Measurements from ENCODE around the gene PDHX. TPM values are rescaled to one million over a fixed set of nuclear protein-coding genes. Genes with fewer than 3 reads are reported as not detected.

The PDHX gene
- total RNA-seq, 1 experiment from 2014 or later: 85.4 TPM

DNA sequence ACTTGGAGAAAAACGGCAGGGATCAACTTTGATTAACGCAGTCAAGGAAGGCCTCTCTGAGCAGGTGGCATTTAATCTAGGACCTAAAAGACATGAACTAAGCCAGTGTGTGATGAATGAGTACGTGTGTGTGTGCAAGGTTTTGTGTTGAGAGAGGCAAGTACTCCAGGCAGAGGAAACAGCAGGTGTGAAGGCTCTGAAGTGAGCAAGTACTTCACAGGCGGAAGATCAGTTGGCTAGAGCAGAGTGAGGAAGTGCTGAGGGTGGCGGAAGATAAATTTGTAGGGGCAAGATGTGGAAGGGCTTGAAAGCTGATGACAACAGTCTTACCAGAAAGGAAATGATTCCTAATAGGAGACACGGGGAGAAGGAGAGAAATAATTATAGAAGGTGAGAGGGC, 7.0 kb upstream of the PDHX start:
- Mint-ChIP-seq H3K27ac (ENCODE audit: unreplicated experiment) (no peak overlapping the region), H3K36me3 (ENCODE audit: insufficient read depth, unreplicated experiment) (no peaks in the 10 kb centered on the region), H3K4me3 (ENCODE audit: unreplicated experiment) (no peak overlapping the region), H3K4me1 (ENCODE audit: low read depth, unreplicated experiment) (no peaks in the 10 kb centered on the region), H3K9me3 (ENCODE audit: unreplicated experiment) (no peaks in the 10 kb centered on the region), H3K27me3 (ENCODE audit: insufficient read depth, unreplicated experiment) (no peaks in the 10 kb centered on the region)
- no TSS peak for BruUV-seq (replicated peaks)
- Histone ChIP-seq H3K4me1 (no peaks in the 10 kb centered on the region), H3K9me3 (no peaks in the 10 kb centered on the region), H3K4me3 (ENCODE audit: low read depth, low read length) (no peak overlapping the region), H3K27me3 (replicated peaks; ENCODE audit: control insufficient read depth, insufficient read depth, low read length) (no peaks in the 10 kb centered on the region), H3K36me3 (ENCODE audit: control insufficient read depth, insufficient read depth, low read length) (no peaks in the 10 kb centered on the region)
- no peak for DNase-seq
- intact Hi-C loops (cut with micrococcal nuclease; ENCODE audit: unreplicated experiment): no loop called here
- TF ChIP-seq, protein P1, sequence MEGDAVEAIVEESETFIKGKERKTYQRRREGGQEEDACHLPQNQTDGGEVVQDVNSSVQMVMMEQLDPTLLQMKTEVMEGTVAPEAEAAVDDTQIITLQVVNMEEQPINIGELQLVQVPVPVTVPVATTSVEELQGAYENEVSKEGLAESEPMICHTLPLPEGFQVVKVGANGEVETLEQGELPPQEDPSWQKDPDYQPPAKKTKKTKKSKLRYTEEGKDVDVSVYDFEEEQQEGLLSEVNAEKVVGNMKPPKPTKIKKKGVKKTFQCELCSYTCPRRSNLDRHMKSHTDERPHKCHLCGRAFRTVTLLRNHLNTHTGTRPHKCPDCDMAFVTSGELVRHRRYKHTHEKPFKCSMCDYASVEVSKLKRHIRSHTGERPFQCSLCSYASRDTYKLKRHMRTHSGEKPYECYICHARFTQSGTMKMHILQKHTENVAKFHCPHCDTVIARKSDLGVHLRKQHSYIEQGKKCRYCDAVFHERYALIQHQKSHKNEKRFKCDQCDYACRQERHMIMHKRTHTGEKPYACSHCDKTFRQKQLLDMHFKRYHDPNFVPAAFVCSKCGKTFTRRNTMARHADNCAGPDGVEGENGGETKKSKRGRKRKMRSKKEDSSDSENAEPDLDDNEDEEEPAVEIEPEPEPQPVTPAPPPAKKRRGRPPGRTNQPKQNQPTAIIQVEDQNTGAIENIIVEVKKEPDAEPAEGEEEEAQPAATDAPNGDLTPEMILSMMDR (IDR thresholded peaks at IDR 0.05; ENCODE audit: insufficient read depth in 1 of 2, low read depth in 1 of 2, low read length in 1 of 2, severe bottlenecking in 1 of 2, unreplicated experiment in 1 of 2): no peak
- POLR2A ChIA-PET: no interaction called here
- CTCF ChIA-PET: no interaction called here

DNA sequence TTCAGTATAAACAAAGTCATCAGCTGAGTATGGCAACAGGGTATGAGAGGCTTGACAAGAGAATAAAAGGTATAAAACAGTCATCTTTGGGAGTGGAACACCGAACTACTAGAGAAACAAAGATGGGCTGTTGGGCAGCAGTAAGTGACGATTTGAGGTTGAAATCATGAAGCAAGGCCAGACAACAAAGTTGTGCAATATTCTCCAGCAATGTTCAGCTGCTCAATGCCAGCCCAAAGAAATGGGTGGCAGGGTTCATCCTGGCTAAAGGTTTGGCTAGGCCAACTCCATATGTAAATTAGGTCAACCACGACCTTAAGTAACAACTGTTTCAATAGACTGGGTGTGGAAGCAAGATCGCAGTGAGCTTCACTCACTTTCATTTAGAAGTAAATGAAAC, 6.5 kb upstream of the PDHX start:
- Histone ChIP-seq H3K27me3 (replicated peaks; ENCODE audit: control insufficient read depth, insufficient read depth, low read length) (no peaks in the 10 kb centered on the region), H3K4me3 (ENCODE audit: low read depth, low read length) (no peak overlapping the region), H3K9me3 (no peaks in the 10 kb centered on the region), H3K4me1 (no peaks in the 10 kb centered on the region), H3K36me3 (ENCODE audit: control insufficient read depth, insufficient read depth, low read length) (no peaks in the 10 kb centered on the region)
- DNase-seq: no peak
- Mint-ChIP-seq H3K27ac (ENCODE audit: unreplicated experiment) (no peak overlapping the region), H3K36me3 (ENCODE audit: insufficient read depth, unreplicated experiment) (no peaks in the 10 kb centered on the region), H3K4me3 (ENCODE audit: unreplicated experiment) (no peak overlapping the region), H3K27me3 (ENCODE audit: insufficient read depth, unreplicated experiment) (no peaks in the 10 kb centered on the region), H3K9me3 (ENCODE audit: unreplicated experiment) (no peaks in the 10 kb centered on the region), H3K4me1 (ENCODE audit: low read depth, unreplicated experiment) (no peaks in the 10 kb centered on the region)
- TF ChIP-seq, protein P1 (IDR thresholded peaks at IDR 0.05; ENCODE audit: insufficient read depth in 1 of 2, low read depth in 1 of 2, low read length in 1 of 2, severe bottlenecking in 1 of 2, unreplicated experiment in 1 of 2): no peak
- no TSS peak for BruUV-seq (replicated peaks)
- POLR2A ChIA-PET: no interaction called here
- intact Hi-C loops (cut with micrococcal nuclease; ENCODE audit: unreplicated experiment): no loop called here
- CTCF ChIA-PET: no interaction called here

DNA sequence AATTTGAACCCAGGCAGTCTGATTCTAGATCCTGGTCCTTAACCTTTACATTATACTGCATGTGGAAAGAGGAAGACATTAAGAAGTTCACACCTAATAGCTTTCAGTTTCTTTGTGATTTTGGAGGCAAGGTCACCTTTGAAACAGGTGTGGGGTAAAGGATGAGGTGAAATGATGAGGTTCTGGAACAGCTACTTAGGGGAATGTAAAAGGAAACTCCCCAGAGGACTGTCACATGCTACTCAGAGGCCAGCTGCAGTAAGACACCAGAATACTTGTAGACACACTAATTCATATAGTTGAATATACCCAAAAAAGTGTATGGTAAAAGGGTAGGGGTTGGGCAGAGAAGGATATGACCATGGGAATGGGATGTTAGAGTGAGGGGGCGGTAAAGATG, 5.6 kb upstream of the PDHX start:
- no peaks in the 10 kb centered on the region for H3K9me3 ChIP-seq
- H3K27ac Mint-ChIP-seq (ENCODE audit: unreplicated experiment): no peak overlapping the region
- H3K9me3 Mint-ChIP-seq (ENCODE audit: unreplicated experiment): no peaks in the 10 kb centered on the region
- no peak for DNase-seq
- ChIA-PET CTCF (no interaction called here), POLR2A (no interaction called here)
- no peaks in the 10 kb centered on the region for H3K27me3 Mint-ChIP-seq (ENCODE audit: insufficient read depth, unreplicated experiment)
- H3K4me1 Mint-ChIP-seq (ENCODE audit: low read depth, unreplicated experiment): no peaks in the 10 kb centered on the region
- no TSS peak for BruUV-seq (replicated peaks)
- H3K4me3 Mint-ChIP-seq (ENCODE audit: unreplicated experiment): no peak overlapping the region
- H3K4me3 ChIP-seq (ENCODE audit: low read depth, low read length): no peak overlapping the region
- no peaks in the 10 kb centered on the region for H3K36me3 Mint-ChIP-seq (ENCODE audit: insufficient read depth, unreplicated experiment)
- no peaks in the 10 kb centered on the region for H3K27me3 ChIP-seq (replicated peaks; ENCODE audit: control insufficient read depth, insufficient read depth, low read length)
- TF ChIP-seq, protein P1 (IDR thresholded peaks at IDR 0.05; ENCODE audit: insufficient read depth in 1 of 2, low read depth in 1 of 2, low read length in 1 of 2, severe bottlenecking in 1 of 2, unreplicated experiment in 1 of 2): no peak
- intact Hi-C loops (cut with micrococcal nuclease; ENCODE audit: unreplicated experiment): no loop called here
- H3K36me3 ChIP-seq (ENCODE audit: control insufficient read depth, insufficient read depth, low read length): no peaks in the 10 kb centered on the region
- H3K4me1 ChIP-seq: 0 out of 2 replicates have a peak, but pooled peaks cover 3% of the 10 kb centered on the region

Measured in Caco-2 (cell line).